Measurements from ENCODE around the gene KANSL1L.

The KANSL1L gene

GRCh38 chr2:210063306-210063705 lies 107.9 kb downstream of the KANSL1L start:
- DNase-seq = no peak

GRCh38 chr2:210055825-210056224 lies 115.4 kb downstream of the KANSL1L start:
- DNase-seq = no peak

GRCh38 chr2:210054696-210055095 lies 116.5 kb downstream of the KANSL1L start:
- DNase-seq = no peak

GRCh38 chr2:210050885-210051284 lies 120.3 kb downstream of the KANSL1L start:
- no peak for DNase-seq

GRCh38 chr2:210049831-210050230 lies 121.4 kb downstream of the KANSL1L start:
- no peak for DNase-seq

GRCh38 chr2:210046851-210047500 lies 124.2 kb downstream of the KANSL1L start:
- peak in 3 of 4 experiments; percentile 5 to 63 (median 50) for DNase-seq

- no peak for DNase-seq
These were observed 133.1 kb downstream of the KANSL1L start for GRCh38 chr2:210038078-210038477.

- DNase-seq = no peak
These were observed 135.5 kb downstream of the KANSL1L start for GRCh38 chr2:210035679-210036078.

- DNase-seq = no peak
These were observed 137.0 kb downstream of the KANSL1L start for GRCh38 chr2:210034087-210034683.

GRCh38 chr2:210028178-210028577 lies 143.0 kb downstream of the KANSL1L start:
- DNase-seq = no peak

GRCh38 chr2:210027608-210028007 lies 143.6 kb downstream of the KANSL1L start:
- no peak for DNase-seq

GRCh38 chr2:210022824-210023223 lies 148.4 kb downstream of the KANSL1L start:
- no peak for DNase-seq

- no peak for DNase-seq
These were observed 151.1 kb downstream of the KANSL1L start for GRCh38 chr2:210020138-210020537.

GRCh38 chr2:210009896-210010295 lies 161.3 kb downstream of the KANSL1L start:
- DNase-seq = no peak

GRCh38 chr2:210009126-210009525 lies 162.1 kb downstream of the KANSL1L start:
- DNase-seq = no peak

- peak; percentile 80 to 95 (median 87) for DNase-seq
These were observed 163.3 kb downstream of the KANSL1L start for GRCh38 chr2:210007895-210008294.

GRCh38 chr2:210004881-210005280 lies 166.3 kb downstream of the KANSL1L start:
- DNase-seq = peak; percentile 56 to 83 (median 74)

GRCh38 chr2:210003359-210003758 lies 167.8 kb downstream of the KANSL1L start:
- DNase-seq = peak; percentile 52 to 83 (median 67)

GRCh38 chr2:210002158-210003157 lies 168.8 kb downstream of the KANSL1L start, which contains the start of gene RPE:
Gene RPE (plus strand): TSS chr2:210002638. CDS start chr2:210002662, 24 bp downstream.
- peak; percentile 98 to 99 (median 98) for DNase-seq

GRCh38 chr2:210000464-210001324 lies 170.5 kb downstream of the KANSL1L start:
- DNase-seq = no peak

- no peak for DNase-seq
These were observed 172.6 kb downstream of the KANSL1L start for GRCh38 chr2:209998596-209998995.

GRCh38 chr2:209993968-209994367 lies 177.2 kb downstream of the KANSL1L start:
- DNase-seq = no peak

All from suppressor macrophage (primary cell).